Measurements from ENCODE around the gene ADAMTSL1.

Gene ADAMTSL1

DNA sequence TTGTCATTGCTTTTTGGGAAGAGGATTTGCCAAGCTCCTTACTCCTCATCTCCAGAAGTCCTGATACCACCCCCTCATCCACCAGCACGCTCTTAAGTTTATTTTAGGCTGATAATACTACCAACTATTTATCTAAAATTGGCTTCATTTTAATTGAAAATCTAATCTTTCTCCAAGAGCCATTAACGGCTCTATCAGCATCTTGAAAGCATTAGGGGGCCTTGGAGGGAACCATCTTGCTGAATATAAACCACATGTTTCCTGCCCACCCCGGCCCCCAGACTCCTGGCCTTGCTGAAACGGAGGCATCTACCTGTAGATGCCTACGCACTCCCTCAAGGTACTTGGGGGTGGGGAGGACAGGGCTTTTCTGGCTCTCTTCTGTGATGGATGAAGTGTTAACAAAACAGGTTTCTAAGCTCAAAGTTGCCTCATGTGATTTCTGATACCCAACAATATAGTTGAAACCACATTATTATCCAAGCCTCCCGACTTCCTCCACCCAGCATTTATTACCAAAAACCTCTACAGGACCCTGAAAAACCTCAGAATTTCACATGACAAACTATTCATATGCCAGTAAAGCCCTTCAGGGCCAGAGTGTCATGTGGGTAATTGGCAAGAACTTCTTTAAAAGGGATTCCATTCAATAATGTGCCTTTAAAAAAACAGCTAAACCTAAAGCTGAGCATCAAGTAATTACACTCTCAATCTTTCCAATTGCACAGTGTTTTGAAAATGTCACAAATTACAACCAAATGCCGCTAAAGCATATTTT, 462.3 kb downstream of the ADAMTSL1 start:
- DNase-seq (ENCODE audit: low read depth in 2 of 2) = no peak

DNA sequence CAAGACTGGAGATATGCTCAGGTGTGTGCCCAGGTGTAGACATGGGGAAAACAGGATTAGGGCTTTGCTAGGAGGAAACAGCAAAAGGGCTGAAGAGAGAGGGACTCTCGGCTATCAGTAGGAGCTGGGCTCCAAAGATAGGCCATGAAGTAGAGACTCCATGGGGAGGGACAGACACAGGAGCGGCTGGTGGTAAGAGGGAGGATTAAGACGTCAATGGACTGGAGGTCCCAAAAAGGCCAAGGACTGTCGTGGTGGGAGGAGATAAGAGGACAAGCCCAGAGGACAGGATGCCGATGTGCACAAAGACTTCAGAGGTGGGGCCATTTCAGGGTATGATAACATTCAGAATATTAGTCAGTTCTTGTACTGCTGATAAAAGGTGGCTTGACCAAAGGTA, 466.0 kb downstream of the ADAMTSL1 start:
- DNase-seq (ENCODE audit: low read depth in 2 of 2) = no peak

DNA sequence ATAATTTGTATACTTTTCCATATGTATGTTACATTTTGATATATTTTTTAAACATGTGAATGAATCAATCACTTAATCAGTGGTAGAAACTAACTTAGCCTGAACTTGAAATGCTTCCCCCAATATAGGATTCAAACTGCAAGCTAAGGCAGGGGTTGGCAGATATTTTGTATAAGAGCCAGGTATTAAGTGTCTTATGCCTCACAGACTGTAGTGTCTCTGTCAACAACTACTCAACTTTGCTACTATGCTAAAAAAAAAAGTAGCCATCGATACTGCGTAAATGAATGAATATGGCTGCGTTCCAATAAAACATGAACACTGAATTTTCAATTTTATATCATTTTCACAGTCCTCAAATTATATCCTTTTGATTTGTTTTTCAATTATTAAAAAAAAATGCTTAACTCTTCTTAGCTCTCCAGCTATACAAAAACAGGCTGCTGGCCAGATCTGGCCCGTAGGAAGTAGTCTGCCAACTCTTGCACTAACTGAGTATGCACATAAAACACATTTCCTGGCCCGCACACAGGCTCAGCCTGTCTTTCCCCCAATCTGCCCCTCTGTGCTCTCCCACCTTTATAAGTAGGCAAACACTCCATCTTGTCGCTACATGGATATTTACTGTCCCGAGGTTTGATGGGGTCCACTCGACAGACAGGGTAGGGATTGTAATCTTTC, 467.2 kb downstream of the ADAMTSL1 start:
- DNase-seq (ENCODE audit: low read depth in 2 of 2) = no peak

DNA sequence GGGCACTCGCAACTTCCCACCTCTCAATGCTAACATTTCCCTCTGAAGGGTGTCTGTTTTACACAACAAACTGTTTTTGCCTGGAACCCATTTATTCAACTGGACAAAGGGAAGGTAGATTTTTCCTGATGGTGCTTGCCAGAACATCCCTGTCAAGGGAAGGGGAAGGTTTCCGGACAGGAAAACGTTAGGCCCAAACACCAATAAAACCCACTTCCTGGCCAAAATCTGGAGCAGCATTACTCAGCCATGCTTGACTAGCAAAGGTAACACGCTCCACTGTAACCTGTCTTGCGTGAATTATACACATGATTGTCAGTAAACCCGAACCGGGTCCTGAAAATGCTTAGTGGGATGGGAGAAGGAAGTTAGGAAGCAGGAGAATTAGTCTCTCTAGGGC, 468.8 kb downstream of the ADAMTSL1 start:
- DNase-seq (ENCODE audit: low read depth in 2 of 2) = no peak

DNA sequence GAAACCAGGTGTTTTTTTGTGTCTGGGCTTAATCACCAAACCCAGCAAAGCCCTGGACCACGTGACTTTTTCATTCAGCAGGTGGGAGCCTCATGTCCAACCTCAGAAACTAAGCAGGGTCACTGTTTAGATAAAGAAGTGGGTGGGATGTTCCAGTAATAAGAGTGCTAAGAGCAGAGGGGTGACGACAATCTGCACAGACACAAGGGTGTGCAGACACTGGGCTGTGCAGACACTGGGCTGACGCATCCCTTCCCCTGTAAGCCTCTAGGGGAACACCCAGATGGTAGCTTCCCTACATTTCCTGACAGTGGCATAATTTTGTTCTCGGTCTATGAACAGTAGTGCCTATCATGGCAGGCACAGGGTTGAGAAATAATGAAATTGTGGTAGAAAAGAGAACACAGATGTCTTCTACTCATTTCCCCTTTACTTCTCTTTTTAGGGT, 474.0 kb downstream of the ADAMTSL1 start:
- no peak for DNase-seq (ENCODE audit: low read depth in 2 of 2)

DNA sequence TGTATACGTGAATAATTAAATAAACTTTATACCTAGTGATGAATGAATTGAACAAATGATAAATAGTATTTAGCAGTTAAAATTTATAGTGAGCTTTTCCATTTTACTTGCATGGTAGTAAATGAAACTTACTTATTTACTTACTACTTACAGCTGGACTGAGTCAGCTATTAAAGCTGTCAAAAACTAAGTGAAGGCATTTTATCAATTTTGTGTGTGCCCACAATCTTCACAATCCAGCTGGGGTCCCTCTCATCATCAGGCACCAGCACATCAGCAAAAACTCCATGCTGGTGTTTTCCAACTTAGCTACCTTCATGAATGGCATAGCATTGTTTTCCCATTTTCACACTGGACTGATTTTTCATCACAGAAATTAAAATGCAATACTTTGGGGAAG, 478.0 kb downstream of the ADAMTSL1 start:
- no peak for DNase-seq (ENCODE audit: low read depth in 2 of 2)

DNA sequence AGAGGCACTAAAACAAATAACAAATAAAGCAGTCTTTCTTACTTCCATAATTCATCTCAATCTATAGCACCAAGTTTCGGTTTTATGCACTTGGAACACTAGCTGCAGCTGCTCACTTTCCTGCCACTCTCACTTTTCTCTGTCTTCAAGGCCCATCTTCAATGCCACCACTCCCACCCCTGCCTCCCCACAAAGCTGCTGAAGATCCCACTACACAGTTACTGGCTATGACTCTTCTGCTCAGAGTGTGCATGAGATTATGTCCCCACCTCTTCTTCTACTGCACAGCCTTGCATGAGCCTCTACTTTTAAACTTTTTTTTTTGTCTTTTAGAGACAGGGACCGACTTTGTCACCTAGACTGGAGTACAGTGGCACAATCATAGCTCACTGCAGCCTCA, 481.7 kb downstream of the ADAMTSL1 start:
- DNase-seq (ENCODE audit: low read depth in 2 of 2) = no peak
